ENCODE results near the gene CHPF.

Gene CHPF

DNA sequence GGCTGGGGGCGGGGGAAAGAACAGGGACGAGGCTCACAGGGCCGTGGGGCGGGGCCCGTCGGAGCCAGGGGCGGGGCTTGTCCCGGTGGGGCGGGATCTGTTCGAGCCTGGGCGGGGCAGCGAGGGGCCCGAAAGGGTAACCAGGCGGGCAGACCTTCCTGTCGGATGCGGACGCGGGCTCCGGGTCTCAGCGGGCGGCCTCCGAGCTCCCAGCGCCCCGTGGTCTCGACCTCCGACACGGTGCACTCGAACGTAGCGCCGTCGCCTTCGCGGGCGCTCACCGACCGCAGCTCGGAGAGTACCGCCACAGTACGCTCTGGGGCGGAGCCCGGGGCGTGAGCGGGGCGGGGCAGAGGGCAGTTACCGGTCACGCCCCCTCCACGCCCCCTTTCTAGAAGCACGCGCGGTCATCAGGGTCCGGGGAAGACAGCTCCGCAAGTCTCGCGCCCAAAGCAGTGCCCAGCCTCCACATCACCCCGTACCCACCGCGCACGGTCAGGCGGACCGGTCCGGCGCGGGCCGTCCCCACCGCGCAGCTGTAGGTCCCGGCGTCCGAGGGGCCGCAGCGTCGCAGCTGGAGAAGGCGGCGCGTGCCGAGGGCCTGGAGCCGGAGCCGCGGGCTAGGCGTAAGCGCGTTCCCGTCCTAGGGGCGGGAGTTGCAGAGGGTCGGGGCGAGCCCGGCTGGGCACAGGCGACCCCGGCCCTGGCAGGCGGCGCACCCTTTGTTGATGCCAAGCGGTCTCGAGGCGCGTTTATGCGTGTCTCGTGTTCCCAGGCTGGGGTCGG is 9.0 kb upstream of the CHPF start (continued):
- TF ChIP-seq, protein P1, sequence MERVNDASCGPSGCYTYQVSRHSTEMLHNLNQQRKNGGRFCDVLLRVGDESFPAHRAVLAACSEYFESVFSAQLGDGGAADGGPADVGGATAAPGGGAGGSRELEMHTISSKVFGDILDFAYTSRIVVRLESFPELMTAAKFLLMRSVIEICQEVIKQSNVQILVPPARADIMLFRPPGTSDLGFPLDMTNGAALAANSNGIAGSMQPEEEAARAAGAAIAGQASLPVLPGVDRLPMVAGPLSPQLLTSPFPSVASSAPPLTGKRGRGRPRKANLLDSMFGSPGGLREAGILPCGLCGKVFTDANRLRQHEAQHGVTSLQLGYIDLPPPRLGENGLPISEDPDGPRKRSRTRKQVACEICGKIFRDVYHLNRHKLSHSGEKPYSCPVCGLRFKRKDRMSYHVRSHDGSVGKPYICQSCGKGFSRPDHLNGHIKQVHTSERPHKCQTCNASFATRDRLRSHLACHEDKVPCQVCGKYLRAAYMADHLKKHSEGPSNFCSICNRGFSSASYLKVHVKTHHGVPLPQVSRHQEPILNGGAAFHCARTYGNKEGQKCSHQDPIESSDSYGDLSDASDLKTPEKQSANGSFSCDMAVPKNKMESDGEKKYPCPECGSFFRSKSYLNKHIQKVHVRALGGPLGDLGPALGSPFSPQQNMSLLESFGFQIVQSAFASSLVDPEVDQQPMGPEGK (tag by site-specific recombination; IDR thresholded peaks at IDR 0.05), result peak; percentile 49; the same call in 1 of the 2 replicates
- TF ChIP-seq ZNF561 (tag by site-specific recombination; IDR thresholded peaks at IDR 0.05; ENCODE audit: borderline replicate concordance) (no peak), GLIS1 (tag by site-specific recombination; IDR thresholded peaks at IDR 0.05) (0 out of 2 replicates have a peak, but pooled peaks have one; percentile 17)
- TF ChIP-seq, protein P2, sequence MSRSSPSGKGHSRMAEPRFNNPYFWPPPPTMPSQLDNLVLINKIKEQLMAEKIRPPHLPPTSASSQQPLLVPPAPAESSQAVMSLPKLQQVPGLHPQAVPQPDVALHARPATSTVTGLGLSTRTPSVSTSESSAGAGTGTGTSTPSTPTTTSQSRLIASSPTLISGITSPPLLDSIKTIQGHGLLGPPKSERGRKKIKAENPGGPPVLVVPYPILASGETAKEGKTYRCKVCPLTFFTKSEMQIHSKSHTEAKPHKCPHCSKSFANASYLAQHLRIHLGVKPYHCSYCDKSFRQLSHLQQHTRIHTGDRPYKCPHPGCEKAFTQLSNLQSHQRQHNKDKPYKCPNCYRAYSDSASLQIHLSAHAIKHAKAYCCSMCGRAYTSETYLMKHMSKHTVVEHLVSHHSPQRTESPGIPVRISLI (tag by site-specific recombination; IDR thresholded peaks at IDR 0.05), result no peak

DNA sequence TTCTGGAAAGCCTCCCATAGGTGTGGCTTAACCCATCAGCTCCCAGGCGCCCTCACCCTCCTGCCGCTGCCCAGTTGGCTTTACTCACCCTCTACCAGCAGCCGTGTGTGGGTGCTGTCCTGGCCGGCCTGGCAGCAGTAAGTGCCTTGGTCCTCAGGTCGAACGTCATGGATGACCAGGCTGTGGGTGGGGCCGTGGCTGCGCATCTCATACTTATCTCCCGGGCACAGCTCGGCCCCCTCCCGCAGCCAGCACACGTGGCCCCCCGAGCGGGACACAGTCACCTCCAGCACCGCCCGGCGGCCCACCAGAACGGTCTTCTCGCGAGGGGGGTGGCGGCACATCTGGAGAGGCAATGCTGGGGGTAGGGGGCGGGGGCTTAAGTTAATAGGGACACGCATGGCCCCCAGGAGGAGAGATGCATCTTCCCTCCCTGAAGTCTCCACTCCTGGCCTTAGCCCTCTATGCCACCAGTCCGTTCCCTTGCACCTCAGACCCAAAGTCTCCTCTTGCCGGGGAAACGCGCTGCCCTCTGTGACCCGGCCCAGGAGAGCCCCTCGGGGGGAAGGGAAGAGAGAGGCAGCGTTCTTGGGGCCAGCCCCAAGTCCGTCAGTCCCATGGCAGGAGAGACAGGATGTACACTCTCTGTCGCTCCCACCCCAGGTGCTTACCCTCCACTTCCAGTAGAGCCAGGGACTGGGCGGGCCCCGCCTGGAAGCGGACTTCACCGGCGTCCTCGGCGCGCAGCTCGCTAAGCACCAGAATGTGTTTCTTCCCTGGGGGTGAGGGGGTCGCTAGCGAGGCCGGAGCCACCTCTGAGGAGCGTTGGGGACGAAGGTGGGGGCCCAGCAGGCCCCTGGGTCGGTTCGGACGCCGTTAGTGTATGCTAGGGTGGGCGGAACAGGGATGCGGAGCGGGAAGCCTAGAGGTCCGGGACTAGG is 8.1 kb upstream of the CHPF start:
- ChIA-PET CTCF (interaction anchor here (0.6 to 2.8 kb wide), 7 partner anchors 9 to 163 kb away, joined by 3 to 20 read pairs (median 5); partner anchors contain the start of genes INHA and OBSL1), POLR2A (interaction anchor here (0.6 to 3.4 kb wide), 7 partner anchors 8 to 152 kb away, joined by 4 to 25 read pairs (median 6); partner anchors contain the start of genes CHPF, OBSL1, STK11IP and TMEM198)
- peaks cover 0 to 13% of the 10 kb centered on the region in 2 experiments; a peak in 1 of 3 replicates for H3K36me3 ChIP-seq (ENCODE audit: control insufficient read depth in 2 of 2, insufficient read depth in 1 of 2, low read length in 2 of 2)
- H3K27ac ChIP-seq (ENCODE audit: extremely low read depth, low read depth, low read length), result peak overlapping the region; percentile 29; the same call in 1 of the 2 replicates
- H3K4me1 ChIP-seq (ENCODE audit: control insufficient read depth, insufficient read depth, low read length), result peaks cover 3% of the 10 kb centered on the region; the same call in 1 of the 2 replicates
- peak overlapping the region; percentile 61 for H3K4me3 ChIP-seq (ENCODE audit: low read depth, low read length)
- TF ChIP-seq ZNF416 (tag by site-specific recombination; IDR thresholded peaks at IDR 0.05), result no peak
- TF ChIP-seq ZFHX2 (tag by site-specific recombination; conservative IDR thresholded peaks at IDR 0.05), result 0 out of 2 replicates have a peak, but pooled peaks have one; percentile 5
- TF ChIP-seq, protein P1 (tag by site-specific recombination; IDR thresholded peaks at IDR 0.05), result peak; percentile 58; the same call in 1 of the 2 replicates
- TF ChIP-seq, protein P3, sequence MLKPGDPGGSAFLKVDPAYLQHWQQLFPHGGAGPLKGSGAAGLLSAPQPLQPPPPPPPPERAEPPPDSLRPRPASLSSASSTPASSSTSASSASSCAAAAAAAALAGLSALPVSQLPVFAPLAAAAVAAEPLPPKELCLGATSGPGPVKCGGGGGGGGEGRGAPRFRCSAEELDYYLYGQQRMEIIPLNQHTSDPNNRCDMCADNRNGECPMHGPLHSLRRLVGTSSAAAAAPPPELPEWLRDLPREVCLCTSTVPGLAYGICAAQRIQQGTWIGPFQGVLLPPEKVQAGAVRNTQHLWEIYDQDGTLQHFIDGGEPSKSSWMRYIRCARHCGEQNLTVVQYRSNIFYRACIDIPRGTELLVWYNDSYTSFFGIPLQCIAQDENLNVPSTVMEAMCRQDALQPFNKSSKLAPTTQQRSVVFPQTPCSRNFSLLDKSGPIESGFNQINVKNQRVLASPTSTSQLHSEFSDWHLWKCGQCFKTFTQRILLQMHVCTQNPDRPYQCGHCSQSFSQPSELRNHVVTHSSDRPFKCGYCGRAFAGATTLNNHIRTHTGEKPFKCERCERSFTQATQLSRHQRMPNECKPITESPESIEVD (tag by site-specific recombination; IDR thresholded peaks at IDR 0.05), result no peak
- TF ChIP-seq, protein P4, sequence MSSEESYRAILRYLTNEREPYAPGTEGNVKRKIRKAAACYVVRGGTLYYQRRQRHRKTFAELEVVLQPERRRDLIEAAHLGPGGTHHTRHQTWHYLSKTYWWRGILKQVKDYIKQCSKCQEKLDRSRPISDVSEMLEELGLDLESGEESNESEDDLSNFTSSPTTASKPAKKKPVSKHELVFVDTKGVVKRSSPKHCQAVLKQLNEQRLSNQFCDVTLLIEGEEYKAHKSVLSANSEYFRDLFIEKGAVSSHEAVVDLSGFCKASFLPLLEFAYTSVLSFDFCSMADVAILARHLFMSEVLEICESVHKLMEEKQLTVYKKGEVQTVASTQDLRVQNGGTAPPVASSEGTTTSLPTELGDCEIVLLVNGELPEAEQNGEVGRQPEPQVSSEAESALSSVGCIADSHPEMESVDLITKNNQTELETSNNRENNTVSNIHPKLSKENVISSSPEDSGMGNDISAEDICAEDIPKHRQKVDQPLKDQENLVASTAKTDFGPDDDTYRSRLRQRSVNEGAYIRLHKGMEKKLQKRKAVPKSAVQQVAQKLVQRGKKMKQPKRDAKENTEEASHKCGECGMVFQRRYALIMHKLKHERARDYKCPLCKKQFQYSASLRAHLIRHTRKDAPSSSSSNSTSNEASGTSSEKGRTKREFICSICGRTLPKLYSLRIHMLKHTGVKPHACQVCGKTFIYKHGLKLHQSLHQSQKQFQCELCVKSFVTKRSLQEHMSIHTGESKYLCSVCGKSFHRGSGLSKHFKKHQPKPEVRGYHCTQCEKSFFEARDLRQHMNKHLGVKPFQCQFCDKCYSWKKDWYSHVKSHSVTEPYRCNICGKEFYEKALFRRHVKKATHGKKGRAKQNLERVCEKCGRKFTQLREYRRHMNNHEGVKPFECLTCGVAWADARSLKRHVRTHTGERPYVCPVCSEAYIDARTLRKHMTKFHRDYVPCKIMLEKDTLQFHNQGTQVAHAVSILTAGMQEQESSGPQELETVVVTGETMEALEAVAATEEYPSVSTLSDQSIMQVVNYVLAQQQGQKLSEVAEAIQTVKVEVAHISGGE (tag by site-specific recombination; conservative IDR thresholded peaks at IDR 0.05; ENCODE audit: low read depth), result 0 out of 2 replicates have a peak, but pooled peaks have one; percentile 33
- TF ChIP-seq ZNF600 (tag by site-specific recombination; IDR thresholded peaks at IDR 0.05), result peak; percentile 76
- TF ChIP-seq ZBTB20 (tag by site-specific recombination; IDR thresholded peaks at IDR 0.05), result peak; percentile 54; the same call in 1 of the 2 replicates
- TF ChIP-seq, protein P5, sequence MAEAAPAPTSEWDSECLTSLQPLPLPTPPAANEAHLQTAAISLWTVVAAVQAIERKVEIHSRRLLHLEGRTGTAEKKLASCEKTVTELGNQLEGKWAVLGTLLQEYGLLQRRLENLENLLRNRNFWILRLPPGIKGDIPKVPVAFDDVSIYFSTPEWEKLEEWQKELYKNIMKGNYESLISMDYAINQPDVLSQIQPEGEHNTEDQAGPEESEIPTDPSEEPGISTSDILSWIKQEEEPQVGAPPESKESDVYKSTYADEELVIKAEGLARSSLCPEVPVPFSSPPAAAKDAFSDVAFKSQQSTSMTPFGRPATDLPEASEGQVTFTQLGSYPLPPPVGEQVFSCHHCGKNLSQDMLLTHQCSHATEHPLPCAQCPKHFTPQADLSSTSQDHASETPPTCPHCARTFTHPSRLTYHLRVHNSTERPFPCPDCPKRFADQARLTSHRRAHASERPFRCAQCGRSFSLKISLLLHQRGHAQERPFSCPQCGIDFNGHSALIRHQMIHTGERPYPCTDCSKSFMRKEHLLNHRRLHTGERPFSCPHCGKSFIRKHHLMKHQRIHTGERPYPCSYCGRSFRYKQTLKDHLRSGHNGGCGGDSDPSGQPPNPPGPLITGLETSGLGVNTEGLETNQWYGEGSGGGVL (tag by site-specific recombination; IDR thresholded peaks at IDR 0.05), result peak; percentile 84
- TF ChIP-seq, protein P6, sequence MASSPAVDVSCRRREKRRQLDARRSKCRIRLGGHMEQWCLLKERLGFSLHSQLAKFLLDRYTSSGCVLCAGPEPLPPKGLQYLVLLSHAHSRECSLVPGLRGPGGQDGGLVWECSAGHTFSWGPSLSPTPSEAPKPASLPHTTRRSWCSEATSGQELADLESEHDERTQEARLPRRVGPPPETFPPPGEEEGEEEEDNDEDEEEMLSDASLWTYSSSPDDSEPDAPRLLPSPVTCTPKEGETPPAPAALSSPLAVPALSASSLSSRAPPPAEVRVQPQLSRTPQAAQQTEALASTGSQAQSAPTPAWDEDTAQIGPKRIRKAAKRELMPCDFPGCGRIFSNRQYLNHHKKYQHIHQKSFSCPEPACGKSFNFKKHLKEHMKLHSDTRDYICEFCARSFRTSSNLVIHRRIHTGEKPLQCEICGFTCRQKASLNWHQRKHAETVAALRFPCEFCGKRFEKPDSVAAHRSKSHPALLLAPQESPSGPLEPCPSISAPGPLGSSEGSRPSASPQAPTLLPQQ (tag by site-specific recombination; IDR thresholded peaks at IDR 0.05), result 0 out of 2 replicates have a peak, but pooled peaks have one; percentile 12
- no peaks in the 10 kb centered on the region for H3K9me3 ChIP-seq (ENCODE audit: control insufficient read depth, insufficient read depth, low read depth, low read length)

All from HEK293 (cell line).